Measurements from ENCODE around the gene ELK4. TPM values are rescaled to one million over a fixed set of nuclear protein-coding genes. Genes with fewer than 3 reads are reported as not detected.

The ELK4 gene
- total and polyA plus RNA-seq, 2 of the 8 experiments (the other 6 are each of a cell fraction or from before 2014, with no cell fraction given): 2.9 to 26.3 TPM

- H2BK12ac ChIP-seq (ENCODE audit: low read depth, low read length): no peak overlapping the region
- CTCF ChIA-PET (ENCODE audit: partially characterized antibody): interaction anchor here (0.6 to 4.8 kb wide), 14 partner anchors 17 to 218 kb away, joined by 3 to 27 read pairs (median 4); no protein-coding TSS in a partner anchor
- H2BK20ac ChIP-seq (ENCODE audit: low read length): no peak overlapping the region
- peak overlapping the region; percentile 97; the same call in 1 of the 2 replicates for H2BK15ac ChIP-seq (ENCODE audit: low read length)
- H2AK5ac ChIP-seq (ENCODE audit: low read depth, low read length): no peak overlapping the region
- H3K4me1 ChIP-seq (replicated peaks in 1 of 4; ENCODE audit: control insufficient read depth in 3 of 4, insufficient read depth in 4 of 4, low read length in 3 of 4): peaks cover 1 to 15% (median 6%) of the 10 kb centered on the region in 4 experiments
- DNase-seq (ENCODE audit: low read depth in 1 of 2, low spot score in 2 of 2) (peak in 1 of 2 experiments; percentile 39), FAIRE-seq (no peak)
- no peaks in the 10 kb centered on the region for H3K9me3 ChIP-seq (ENCODE audit: insufficient read depth in 2 of 2, low read depth in 1 of 2, low read length in 1 of 2)
- whole genome bisulfite sequencing, 2 experiments (ENCODE audit: extremely low coverage in 1 of 2, insufficient coverage in 1 of 2, insufficient read length in 1 of 2, insufficient replicate concordance in 2 of 2, low coverage in 1 of 2, low lambda C conversion rate in 2 of 2, missing lambda C conversion rate in 1 of 2): 75% methylated on average over 4 of the region's 4 CpGs; no CpG with 5 or more reads in 1 of the 2 experiments
- H3K56ac ChIP-seq (replicated peaks; ENCODE audit: insufficient read length, low read depth, low read length): no peak overlapping the region
- H3K9ac ChIP-seq (replicated peaks in 1 of 4; ENCODE audit: extremely low read depth in 1 of 4, low read depth in 3 of 4, low read length in 3 of 4): no peak overlapping the region
- peaks cover 20 to 41% (median 38%) of the 10 kb centered on the region in 4 experiments for H3K27me3 ChIP-seq (replicated peaks in 1 of 4; ENCODE audit: control insufficient read depth in 3 of 4, extremely low read depth in 1 of 4, insufficient read depth in 3 of 4, low read length in 3 of 4)
- no peak overlapping the region for H2BK5ac ChIP-seq (ENCODE audit: low read depth, low read length)
- peaks cover 4% of the 10 kb centered on the region; the same call in 1 of the 2 replicates for H3K23me2 ChIP-seq (ENCODE audit: low read depth, low read length)
- no peak overlapping the region for H2AFZ ChIP-seq (ENCODE audit: low read length)
- H3K79me2 ChIP-seq (ENCODE audit: control insufficient read depth in 1 of 2, insufficient read depth in 2 of 2, low read length in 2 of 2): no peaks in the 10 kb centered on the region
- no peak overlapping the region for H3K14ac ChIP-seq (ENCODE audit: insufficient read length)
- H4K5ac ChIP-seq (ENCODE audit: insufficient read length, low read depth, low read length): no peak overlapping the region
- no peak overlapping the region for H3K4ac ChIP-seq (replicated peaks; ENCODE audit: insufficient read length, low read depth, low read length)
- no peak overlapping the region for H3K27ac ChIP-seq (ENCODE audit: low read depth, low read length)
- H3K4me3 ChIP-seq (ENCODE audit: extremely low read depth in 1 of 4, insufficient read depth in 2 of 4, low read depth in 3 of 4, low read length in 4 of 4): no peak overlapping the region
- no peaks in the 10 kb centered on the region for H3K79me1 ChIP-seq (ENCODE audit: low read depth, low read length)
- H3K36me3 ChIP-seq (ENCODE audit: control insufficient read depth in 2 of 4, insufficient read depth in 4 of 4, low read length in 3 of 4): no peaks in the 10 kb centered on the region
- no peak overlapping the region for H4K8ac ChIP-seq (ENCODE audit: extremely low read depth, insufficient read depth, low read length)
- no peak overlapping the region for H3K18ac ChIP-seq (ENCODE audit: extremely low read depth, low read length)
- no peaks in the 10 kb centered on the region for H4K20me1 ChIP-seq (replicated peaks in 1 of 2; ENCODE audit: control insufficient read depth in 1 of 2, insufficient read depth in 2 of 2, low read length in 2 of 2)
- no peak overlapping the region for H3K23ac ChIP-seq (ENCODE audit: insufficient read length)
- H2BK120ac ChIP-seq (replicated peaks; ENCODE audit: low read depth, low read length): no peak overlapping the region
- no peak overlapping the region for H3K4me2 ChIP-seq (ENCODE audit: insufficient read depth in 1 of 2, low read depth in 2 of 2, low read length in 2 of 2)
- H4K91ac ChIP-seq (replicated peaks; ENCODE audit: insufficient read length, low read length): no peak overlapping the region
- POLR2A ChIA-PET (ENCODE audit: partially characterized antibody): no interaction called here
- no peak for TF ChIP-seq POU5F1 (IDR thresholded peaks at IDR 0.05; ENCODE audit: low read depth, low read length)
Observed at GRCh38 chr1:205571747-205572146, 60.1 kb downstream of the ELK4 start.
